ENCODE measurements around the gene PITPNM1. TPM values are rescaled to one million over a fixed set of nuclear protein-coding genes. Genes with fewer than 3 reads are reported as not detected.

The PITPNM1 gene
- total RNA-seq, 4 donors from 2014 or later: 24.5 to 35.9 (median 28.7) TPM

DNA sequence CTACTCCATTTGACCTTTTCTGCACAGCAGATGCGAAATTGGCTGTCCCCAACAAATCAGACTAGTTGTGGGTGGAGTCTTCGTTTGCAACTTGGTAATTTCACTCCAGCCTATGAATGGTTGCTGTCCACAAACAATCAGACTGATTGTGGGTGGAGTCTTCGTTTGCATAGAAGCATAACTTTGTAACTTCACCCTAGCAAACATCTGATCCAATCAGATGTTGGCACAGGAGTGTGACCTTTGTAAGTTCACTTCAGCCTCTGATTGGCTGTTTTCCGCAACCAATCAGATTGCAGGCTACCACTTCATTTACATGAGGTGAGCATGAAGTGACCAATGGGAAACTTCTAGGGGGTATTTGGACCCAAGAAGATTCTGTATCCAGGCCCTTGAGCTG is 34.4 kb upstream of the PITPNM1 start:
- TF ChIP-seq POLR2A (IDR thresholded peaks at IDR 0.05): no peak
- TF ChIP-seq, protein P1, sequence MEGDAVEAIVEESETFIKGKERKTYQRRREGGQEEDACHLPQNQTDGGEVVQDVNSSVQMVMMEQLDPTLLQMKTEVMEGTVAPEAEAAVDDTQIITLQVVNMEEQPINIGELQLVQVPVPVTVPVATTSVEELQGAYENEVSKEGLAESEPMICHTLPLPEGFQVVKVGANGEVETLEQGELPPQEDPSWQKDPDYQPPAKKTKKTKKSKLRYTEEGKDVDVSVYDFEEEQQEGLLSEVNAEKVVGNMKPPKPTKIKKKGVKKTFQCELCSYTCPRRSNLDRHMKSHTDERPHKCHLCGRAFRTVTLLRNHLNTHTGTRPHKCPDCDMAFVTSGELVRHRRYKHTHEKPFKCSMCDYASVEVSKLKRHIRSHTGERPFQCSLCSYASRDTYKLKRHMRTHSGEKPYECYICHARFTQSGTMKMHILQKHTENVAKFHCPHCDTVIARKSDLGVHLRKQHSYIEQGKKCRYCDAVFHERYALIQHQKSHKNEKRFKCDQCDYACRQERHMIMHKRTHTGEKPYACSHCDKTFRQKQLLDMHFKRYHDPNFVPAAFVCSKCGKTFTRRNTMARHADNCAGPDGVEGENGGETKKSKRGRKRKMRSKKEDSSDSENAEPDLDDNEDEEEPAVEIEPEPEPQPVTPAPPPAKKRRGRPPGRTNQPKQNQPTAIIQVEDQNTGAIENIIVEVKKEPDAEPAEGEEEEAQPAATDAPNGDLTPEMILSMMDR (IDR thresholded peaks at IDR 0.05): no peak
- WGBS, 2 donors: 73 to 85% methylated on average over 4 of the region's 4 CpGs
- intact Hi-C loops (cut with DNase I): no loop called here
- Histone ChIP-seq H3K4me3 (no peak overlapping the region), H3K4me1 (peaks cover 0 to 4% (median 0%) of the 10 kb centered on the region in 3 donors), H3K27me3 (peaks cover 0 to 5% (median 0%) of the 10 kb centered on the region in 4 donors), H3K9me3 (peaks cover 0 to 3% (median 0%) of the 10 kb centered on the region in 3 donors), H3K36me3 (no peaks in the 10 kb centered on the region), H3K27ac (no peak overlapping the region)
- DNase-seq: no peak

DNA sequence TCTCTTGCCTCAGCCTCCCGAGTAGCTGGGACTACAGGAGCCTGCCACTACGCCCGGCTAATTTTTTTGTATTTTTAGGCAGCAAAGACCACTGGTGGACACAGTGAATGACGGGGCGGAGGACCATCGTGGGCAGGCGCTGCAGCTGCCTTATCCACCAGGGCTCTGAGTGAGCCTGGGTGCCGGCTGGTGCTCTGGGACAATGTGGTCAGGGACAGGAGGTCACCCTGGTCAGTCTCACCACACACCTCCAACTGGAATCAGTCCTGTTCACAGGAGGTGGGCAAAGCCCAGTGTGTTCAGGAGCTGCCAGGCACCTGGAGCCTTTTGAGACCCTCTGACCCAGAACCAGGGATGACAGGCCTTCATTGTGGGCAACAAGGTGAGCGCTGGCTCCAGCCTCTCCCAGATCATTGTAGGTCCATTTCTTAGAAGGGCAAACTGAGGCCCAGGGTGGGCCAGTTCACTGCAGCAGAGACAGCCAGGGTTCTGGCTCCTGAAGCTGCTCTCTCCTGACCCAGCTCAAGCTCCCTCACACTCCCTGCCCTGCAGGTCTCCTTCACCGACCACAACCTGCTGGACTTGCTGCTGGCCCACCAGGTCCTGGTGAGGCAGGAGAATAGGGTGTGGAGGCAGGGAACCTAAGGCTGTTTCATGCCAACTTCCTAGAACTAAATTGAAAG is 33.8 kb upstream of the PITPNM1 start:
- no peak overlapping the region for H3K27ac ChIP-seq
- whole genome bisulfite sequencing, 2 donors: 89% methylated on average over 9 of the region's 10 CpGs; no CpG with 5 or more reads in 1 of the 2 donors
- no peak overlapping the region for H3K4me3 ChIP-seq
- H3K9me3 ChIP-seq: peaks cover 0 to 8% (median 1%) of the 10 kb centered on the region in 3 donors
- H3K4me1 ChIP-seq: no peaks in the 10 kb centered on the region
- peaks cover 0 to 5% (median 0%) of the 10 kb centered on the region in 4 donors for H3K27me3 ChIP-seq
- DNase-seq: no peak
- no peak for TF ChIP-seq POLR2A (IDR thresholded peaks at IDR 0.05)
- TF ChIP-seq, protein P1 (IDR thresholded peaks at IDR 0.05): no peak
- intact Hi-C loops (cut with DNase I): no loop called here
- no peaks in the 10 kb centered on the region for H3K36me3 ChIP-seq

DNA sequence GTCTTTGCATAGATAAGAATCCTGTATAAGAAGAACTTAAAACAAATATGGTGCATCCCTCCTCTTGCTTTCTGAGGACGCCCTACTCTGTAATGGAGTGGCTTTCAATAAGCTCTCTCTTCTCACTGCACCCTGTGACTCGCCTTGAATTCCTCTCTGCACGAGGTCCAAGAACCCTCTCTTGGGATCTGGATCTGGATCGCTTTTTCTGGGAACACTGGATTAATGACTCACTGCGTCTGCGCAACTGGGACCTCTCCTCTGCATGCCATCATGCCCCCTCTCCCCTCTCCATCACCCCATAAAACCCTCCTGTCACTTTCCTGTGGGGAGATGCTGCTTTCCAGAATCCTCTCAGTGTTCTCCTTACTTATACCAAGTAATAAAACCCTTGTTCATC is 33.1 kb upstream of the PITPNM1 start:
- H3K27me3 ChIP-seq: peaks cover 0 to 5% (median 0%) of the 10 kb centered on the region in 4 donors
- TF ChIP-seq POLR2A (IDR thresholded peaks at IDR 0.05): no peak
- TF ChIP-seq, protein P1 (IDR thresholded peaks at IDR 0.05): no peak
- DNase-seq: no peak
- intact Hi-C loops (cut with DNase I): no loop called here
- H3K9me3 ChIP-seq: peaks cover 0 to 15% (median 8%) of the 10 kb centered on the region in 3 donors
- no peak overlapping the region for H3K4me3 ChIP-seq
- WGBS, 2 donors: 59 to 67% methylated on average over 6 of the region's 6 CpGs
- H3K36me3 ChIP-seq: no peaks in the 10 kb centered on the region
- no peaks in the 10 kb centered on the region for H3K4me1 ChIP-seq
- H3K27ac ChIP-seq: no peak overlapping the region

DNA sequence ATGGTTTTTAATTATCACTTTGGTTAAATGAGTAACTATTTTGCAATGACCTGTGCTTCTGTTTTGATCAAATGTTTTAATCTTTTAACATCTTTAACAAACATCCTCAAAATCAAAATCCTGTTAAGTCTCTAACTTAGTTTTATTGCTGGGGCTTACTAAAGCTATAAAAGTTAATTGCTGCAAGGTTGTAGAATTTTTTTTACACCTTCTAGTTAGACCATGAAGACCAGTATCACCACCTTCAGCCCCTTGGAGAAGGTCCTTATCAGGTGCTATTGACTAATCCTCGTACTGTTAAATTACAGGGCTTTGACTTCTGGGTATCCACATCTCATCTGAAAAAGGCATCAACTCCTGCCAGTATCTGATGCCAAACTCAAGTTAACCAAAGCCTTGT is 30.4 kb upstream of the PITPNM1 start:
- Histone ChIP-seq H3K4me1 (no peaks in the 10 kb centered on the region), H3K36me3 (no peaks in the 10 kb centered on the region), H3K9me3 (peaks cover 0 to 16% (median 9%) of the 10 kb centered on the region in 3 donors), H3K4me3 (no peak overlapping the region), H3K27me3 (peaks cover 0 to 5% (median 0%) of the 10 kb centered on the region in 4 donors), H3K27ac (no peak overlapping the region)
- intact Hi-C loops (cut with DNase I): no loop called here
- TF ChIP-seq POLR2A (IDR thresholded peaks at IDR 0.05): no peak
- TF ChIP-seq, protein P1 (IDR thresholded peaks at IDR 0.05): no peak
- no peak for DNase-seq
- WGBS, 2 donors: 67 to 75% methylated on average over 1 of the region's 1 CpG

DNA sequence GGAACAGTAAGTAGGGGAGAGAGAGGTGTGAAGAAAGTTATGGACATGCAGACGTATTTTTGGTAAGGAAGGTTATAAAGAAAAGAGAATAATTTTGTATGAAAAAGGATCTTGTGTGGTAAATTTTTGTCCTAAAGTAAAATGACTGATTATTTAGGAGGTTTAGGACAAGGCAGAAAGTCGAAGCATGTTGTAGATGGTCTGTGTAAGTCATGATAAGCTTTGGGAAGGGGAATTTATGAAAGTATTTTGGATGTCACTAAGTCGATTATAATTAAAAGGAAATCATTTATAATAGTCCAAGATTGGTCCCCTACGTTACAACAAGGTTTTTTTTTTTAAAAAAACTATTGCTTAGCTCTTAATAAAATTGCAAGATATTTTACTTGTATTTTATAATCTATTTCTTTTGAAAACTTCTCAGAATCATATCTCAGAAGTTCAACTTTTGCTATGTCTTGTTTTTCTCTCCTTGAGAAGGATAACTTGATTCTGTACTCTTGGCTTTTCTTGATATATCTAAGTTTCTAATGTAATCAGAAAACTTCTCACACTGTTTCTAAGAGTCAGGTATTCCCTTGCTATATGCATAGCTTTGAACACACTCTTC is 29.0 kb upstream of the PITPNM1 start:
- no peak for TF ChIP-seq POLR2A (IDR thresholded peaks at IDR 0.05)
- TF ChIP-seq, protein P1 (IDR thresholded peaks at IDR 0.05): no peak
- intact Hi-C loops (cut with DNase I): no loop called here
- Histone ChIP-seq H3K36me3 (no peaks in the 10 kb centered on the region), H3K27me3 (peaks cover 0 to 11% (median 0%) of the 10 kb centered on the region in 4 donors), H3K4me1 (no peaks in the 10 kb centered on the region), H3K4me3 (no peak overlapping the region), H3K27ac (no peak overlapping the region), H3K9me3 (peaks cover 0 to 16% (median 9%) of the 10 kb centered on the region in 3 donors)
- WGBS, 2 donors: 23 to 24% methylated on average over 4 of the region's 4 CpGs
- no peak for DNase-seq
